HepG2 (cell line): ENCODE measurements around the gene TBC1D7. TPM values are rescaled to one million over a fixed set of nuclear protein-coding genes. Genes with fewer than 3 reads are reported as not detected.

Source experiments
- CHD4 ChIP-seq: fragments of 200-600 bp; sonication (generic); IDR thresholded peaks from 2 replicates; pipeline ENCODE4 v1.7.0; 2017; ENCODE audit warnings: mild to moderate bottlenecking, low read length, borderline replicate concordance
- E2F5 ChIP-seq: sonication (generic); formaldehyde crosslinking; conservative IDR thresholded peaks from 2 replicates; pipeline ENCODE4 v1.4.0; 2020; ENCODE audit warnings: missing genetic modification reagents
- FOXO1 ChIP-seq: sonication (generic); formaldehyde crosslinking; IDR thresholded peaks from 2 replicates; pipeline ENCODE4 v1.4.0; 2020; ENCODE audit warnings: missing genetic modification reagents
- GMEB1 ChIP-seq: sonication (generic); formaldehyde crosslinking; IDR thresholded peaks from 2 replicates; pipeline ENCODE4 v1.5.1; 2020; ENCODE audit warnings: missing genetic modification reagents, mild to moderate bottlenecking, borderline replicate concordance
- MTA3 ChIP-seq: sonication (generic); formaldehyde crosslinking; IDR thresholded peaks from 2 replicates; pipeline ENCODE4 v1.4.0; 2020; ENCODE audit warnings: missing genetic modification reagents
- NFIB ChIP-seq: sonication (generic); formaldehyde crosslinking; IDR thresholded peaks from 2 replicates; pipeline ENCODE4 v1.9.0; 2021; ENCODE audit warnings: missing genetic modification reagents, mild to moderate bottlenecking, borderline replicate concordance
- REPIN1 ChIP-seq: sonication (generic); formaldehyde crosslinking; IDR thresholded peaks from 2 replicates; pipeline ENCODE4 v1.8.0; 2022; ENCODE audit warnings: missing genetic modification reagents, low read depth, mild to moderate bottlenecking, borderline replicate concordance
- SNRNP70 ChIP-seq: fragments of 200-400 bp; formaldehyde crosslinking; IDR thresholded peaks from 2 replicates; pipeline ENCODE4 v1.6.1; 2017; ENCODE audit warnings: mild to moderate bottlenecking, low read depth, low read length, moderate library complexity
- ZBTB34 ChIP-seq: sonication (generic); formaldehyde crosslinking; IDR thresholded peaks from 2 replicates; pipeline ENCODE4 v1.8.0; 2022; ENCODE audit warnings: mild to moderate bottlenecking, missing genetic modification reagents
- ZEB1 ChIP-seq: IDR thresholded peaks from 2 replicates; pipeline ENCODE4 v1.6.1; 2012; ENCODE audit warnings: mild to moderate bottlenecking, low read depth, inconsistent platforms; ENCODE audit not compliant: insufficient replicate concordance
- ZNF138 ChIP-seq: sonication (generic); formaldehyde crosslinking; IDR thresholded peaks from 2 replicates; pipeline ENCODE4 v1.5.0; 2020; ENCODE audit warnings: mild to moderate bottlenecking, low read depth, missing genetic modification reagents
- ZNF143 ChIP-seq: sonication (generic); formaldehyde crosslinking; IDR thresholded peaks from 2 replicates; pipeline ENCODE4 v1.4.0; 2020; ENCODE audit warnings: missing genetic modification reagents
- ZNF510 ChIP-seq: sonication (generic); formaldehyde crosslinking; IDR thresholded peaks from 2 replicates; pipeline ENCODE4 v1.4.0; 2020; ENCODE audit warnings: low read depth, mild to moderate bottlenecking, missing genetic modification reagents
- polyA plus RNA-seq, 8 experiments: library from polyadenylated mRNA; depleted of rRNA in 3 of 8; stranded (reverse) in 7 of 8; unstranded in 1 of 8; fragments of >200 nt; fragmentation: Illumina TruSeq in 4 of 8; extraction: Trizol in 4 of 8; gene quantifications; 2 replicates each; pipeline versions ENCODE4 v1.2.1 to v1.2.3, GENCODE V29; 2011 to 2016; ENCODE audit warnings: low read depth in 4 of 8, missing spikeins in 1 of 8, mixed read lengths in 1 of 8; ENCODE audit not compliant: insufficient read depth in 1 of 8
- total RNA-seq, 5 experiments: library from RNA; depleted of rRNA; stranded (reverse); fragments of >200 nt; fragmentation: Illumina TruSeq; extraction: Trizol; gene quantifications; 2 replicates each; pipeline ENCODE4 v1.2.3, GENCODE V29; 2016; ENCODE audit warnings: low read depth in 1 of 5
- TF ChIP-seq, protein P1 (sequence below): sonication (generic); formaldehyde crosslinking; IDR thresholded peaks from 2 replicates; pipeline ENCODE4 v1.5.1; 2020; ENCODE audit warnings: mild to moderate bottlenecking, missing genetic modification reagents, moderate library complexity
- TF ChIP-seq, protein P2 (sequence below): sonication (generic); IDR thresholded peaks from 2 replicates; pipeline ENCODE4 v1.6.1; 2016; ENCODE audit warnings: low read depth, borderline replicate concordance
- TF ChIP-seq, protein P3 (sequence below): sonication (generic); formaldehyde crosslinking; conservative IDR thresholded peaks from 2 replicates; pipeline ENCODE4 v1.4.0; 2020; ENCODE audit warnings: missing genetic modification reagents

Gene TBC1D7
- total and polyA plus RNA-seq, 2 of the 13 experiments (the other 11 are each of a cell fraction or from before 2014, with no cell fraction given) = 23.3 to 30.8 TPM

- TF ChIP-seq, protein P1, sequence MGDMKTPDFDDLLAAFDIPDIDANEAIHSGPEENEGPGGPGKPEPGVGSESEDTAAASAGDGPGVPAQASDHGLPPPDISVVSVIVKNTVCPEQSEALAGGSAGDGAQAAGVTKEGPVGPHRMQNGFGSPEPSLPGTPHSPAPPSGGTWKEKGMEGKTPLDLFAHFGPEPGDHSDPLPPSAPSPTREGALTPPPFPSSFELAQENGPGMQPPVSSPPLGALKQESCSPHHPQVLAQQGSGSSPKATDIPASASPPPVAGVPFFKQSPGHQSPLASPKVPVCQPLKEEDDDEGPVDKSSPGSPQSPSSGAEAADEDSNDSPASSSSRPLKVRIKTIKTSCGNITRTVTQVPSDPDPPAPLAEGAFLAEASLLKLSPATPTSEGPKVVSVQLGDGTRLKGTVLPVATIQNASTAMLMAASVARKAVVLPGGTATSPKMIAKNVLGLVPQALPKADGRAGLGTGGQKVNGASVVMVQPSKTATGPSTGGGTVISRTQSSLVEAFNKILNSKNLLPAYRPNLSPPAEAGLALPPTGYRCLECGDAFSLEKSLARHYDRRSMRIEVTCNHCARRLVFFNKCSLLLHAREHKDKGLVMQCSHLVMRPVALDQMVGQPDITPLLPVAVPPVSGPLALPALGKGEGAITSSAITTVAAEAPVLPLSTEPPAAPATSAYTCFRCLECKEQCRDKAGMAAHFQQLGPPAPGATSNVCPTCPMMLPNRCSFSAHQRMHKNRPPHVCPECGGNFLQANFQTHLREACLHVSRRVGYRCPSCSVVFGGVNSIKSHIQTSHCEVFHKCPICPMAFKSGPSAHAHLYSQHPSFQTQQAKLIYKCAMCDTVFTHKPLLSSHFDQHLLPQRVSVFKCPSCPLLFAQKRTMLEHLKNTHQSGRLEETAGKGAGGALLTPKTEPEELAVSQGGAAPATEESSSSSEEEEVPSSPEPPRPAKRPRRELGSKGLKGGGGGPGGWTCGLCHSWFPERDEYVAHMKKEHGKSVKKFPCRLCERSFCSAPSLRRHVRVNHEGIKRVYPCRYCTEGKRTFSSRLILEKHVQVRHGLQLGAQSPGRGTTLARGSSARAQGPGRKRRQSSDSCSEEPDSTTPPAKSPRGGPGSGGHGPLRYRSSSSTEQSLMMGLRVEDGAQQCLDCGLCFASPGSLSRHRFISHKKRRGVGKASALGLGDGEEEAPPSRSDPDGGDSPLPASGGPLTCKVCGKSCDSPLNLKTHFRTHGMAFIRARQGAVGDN = peak; percentile 97
- TF ChIP-seq ZBTB34 (0 out of 2 replicates have a peak, but pooled peaks have one; percentile 33), REPIN1 (peak; percentile 86), ZNF510 (CRISPR knock-in tag) (no peak), ZEB1 (no peak), GMEB1 (CRISPR knock-in tag) (peak; percentile 89), ZNF143 (CRISPR knock-in tag) (no peak), NFIB (CRISPR knock-in tag) (no peak), SNRNP70 (no peak), CHD4 (no peak), ZNF138 (CRISPR knock-in tag) (no peak), MTA3 (no peak), FOXO1 (CRISPR knock-in tag) (peak; percentile 13; the same call in 1 of the 2 replicates), E2F5 (peak; percentile 25; the same call in 1 of the 2 replicates)
- TF ChIP-seq, protein P2, sequence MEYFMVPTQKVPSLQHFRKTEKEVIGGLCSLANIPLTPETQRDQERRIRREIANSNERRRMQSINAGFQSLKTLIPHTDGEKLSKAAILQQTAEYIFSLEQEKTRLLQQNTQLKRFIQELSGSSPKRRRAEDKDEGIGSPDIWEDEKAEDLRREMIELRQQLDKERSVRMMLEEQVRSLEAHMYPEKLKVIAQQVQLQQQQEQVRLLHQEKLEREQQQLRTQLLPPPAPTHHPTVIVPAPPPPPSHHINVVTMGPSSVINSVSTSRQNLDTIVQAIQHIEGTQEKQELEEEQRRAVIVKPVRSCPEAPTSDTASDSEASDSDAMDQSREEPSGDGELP = no peak; the same call in 1 of the 2 replicates
- TF ChIP-seq, protein P3, sequence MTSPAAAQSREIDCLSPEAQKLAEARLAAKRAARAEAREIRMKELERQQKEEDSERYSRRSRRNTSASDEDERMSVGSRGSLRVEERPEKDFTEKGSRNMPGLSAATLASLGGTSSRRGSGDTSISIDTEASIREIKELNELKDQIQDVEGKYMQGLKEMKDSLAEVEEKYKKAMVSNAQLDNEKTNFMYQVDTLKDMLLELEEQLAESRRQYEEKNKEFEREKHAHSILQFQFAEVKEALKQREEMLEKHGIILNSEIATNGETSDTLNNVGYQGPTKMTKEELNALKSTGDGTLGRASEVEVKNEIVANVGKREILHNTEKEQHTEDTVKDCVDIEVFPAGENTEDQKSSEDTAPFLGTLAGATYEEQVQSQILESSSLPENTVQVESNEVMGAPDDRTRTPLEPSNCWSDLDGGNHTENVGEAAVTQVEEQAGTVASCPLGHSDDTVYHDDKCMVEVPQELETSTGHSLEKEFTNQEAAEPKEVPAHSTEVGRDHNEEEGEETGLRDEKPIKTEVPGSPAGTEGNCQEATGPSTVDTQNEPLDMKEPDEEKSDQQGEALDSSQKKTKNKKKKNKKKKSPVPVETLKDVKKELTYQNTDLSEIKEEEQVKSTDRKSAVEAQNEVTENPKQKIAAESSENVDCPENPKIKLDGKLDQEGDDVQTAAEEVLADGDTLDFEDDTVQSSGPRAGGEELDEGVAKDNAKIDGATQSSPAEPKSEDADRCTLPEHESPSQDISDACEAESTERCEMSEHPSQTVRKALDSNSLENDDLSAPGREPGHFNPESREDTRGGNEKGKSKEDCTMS (CRISPR knock-in tag) = no peak
These were observed at the start of gene TBC1D7 (continued) for GRCh38 chr6:13328076-13328874.
